ENCODE measurements around the gene GPC6.

GPC6 gene

GRCh38 chr13:93951108-93951507 is 724.5 kb downstream of the GPC6 start:
- DNase-seq: no peak

DNA sequence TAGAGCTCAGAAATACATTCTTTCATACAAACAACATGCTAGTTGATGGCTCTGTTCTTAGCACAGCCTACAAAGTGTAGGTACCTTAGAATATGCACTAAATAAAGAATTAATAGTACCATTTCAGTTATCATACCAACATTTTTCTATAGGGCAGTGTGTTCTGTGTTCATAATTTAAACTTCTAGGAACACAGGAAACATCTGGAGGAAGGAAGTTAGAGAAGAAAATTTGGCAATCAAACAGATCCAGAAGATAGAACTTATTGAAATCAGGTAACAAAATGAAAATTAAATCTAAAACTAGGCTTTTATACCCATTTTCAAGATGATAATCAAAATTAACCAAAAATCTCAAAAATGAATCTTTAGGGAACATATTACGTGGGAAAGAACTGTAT is 725.3 kb downstream of the GPC6 start:
- no peak for DNase-seq

DNA sequence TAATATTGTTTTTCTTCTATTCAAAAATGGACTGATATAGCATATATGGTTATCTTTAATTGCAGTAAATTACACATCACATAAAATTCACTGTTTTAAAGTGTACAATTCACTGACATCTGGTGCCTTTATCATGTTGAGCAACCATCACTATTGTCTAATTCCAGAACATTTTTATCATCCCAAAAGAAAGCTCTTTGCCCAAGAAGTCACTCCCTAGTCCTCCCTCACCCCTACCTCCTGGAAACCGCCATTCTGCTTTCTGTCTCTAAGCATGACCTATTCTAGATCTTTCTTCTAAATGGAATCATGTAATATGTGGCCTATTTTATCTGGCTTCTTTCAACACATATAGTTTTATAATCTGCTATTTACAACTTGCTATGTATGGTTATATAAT is 727.2 kb downstream of the GPC6 start:
- no peak for DNase-seq

- no peak for DNase-seq
Observed at GRCh38 chr13:93955904-93956303, 729.3 kb downstream of the GPC6 start.

GRCh38 chr13:93956426-93956825 is 729.8 kb downstream of the GPC6 start:
- DNase-seq: no peak

DNA sequence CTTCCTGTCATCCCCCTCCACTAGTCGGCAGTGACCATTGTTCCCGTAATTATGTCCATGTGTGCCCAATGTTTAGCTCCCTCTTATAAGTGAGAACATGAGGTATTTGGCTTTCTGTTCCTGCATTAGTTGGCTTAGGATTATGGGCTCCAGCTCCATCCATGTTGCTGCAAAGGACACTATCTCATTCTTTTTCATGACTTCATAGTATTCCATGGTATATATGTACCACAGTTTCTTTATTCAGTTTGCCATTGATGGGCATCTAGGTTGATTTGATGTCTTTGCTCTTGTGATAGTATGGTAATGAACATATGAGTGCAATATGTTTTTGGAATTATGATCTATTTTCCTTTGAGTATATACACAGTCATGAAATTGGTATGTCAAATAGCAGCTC is 730.8 kb downstream of the GPC6 start:
- no peak for DNase-seq

DNA sequence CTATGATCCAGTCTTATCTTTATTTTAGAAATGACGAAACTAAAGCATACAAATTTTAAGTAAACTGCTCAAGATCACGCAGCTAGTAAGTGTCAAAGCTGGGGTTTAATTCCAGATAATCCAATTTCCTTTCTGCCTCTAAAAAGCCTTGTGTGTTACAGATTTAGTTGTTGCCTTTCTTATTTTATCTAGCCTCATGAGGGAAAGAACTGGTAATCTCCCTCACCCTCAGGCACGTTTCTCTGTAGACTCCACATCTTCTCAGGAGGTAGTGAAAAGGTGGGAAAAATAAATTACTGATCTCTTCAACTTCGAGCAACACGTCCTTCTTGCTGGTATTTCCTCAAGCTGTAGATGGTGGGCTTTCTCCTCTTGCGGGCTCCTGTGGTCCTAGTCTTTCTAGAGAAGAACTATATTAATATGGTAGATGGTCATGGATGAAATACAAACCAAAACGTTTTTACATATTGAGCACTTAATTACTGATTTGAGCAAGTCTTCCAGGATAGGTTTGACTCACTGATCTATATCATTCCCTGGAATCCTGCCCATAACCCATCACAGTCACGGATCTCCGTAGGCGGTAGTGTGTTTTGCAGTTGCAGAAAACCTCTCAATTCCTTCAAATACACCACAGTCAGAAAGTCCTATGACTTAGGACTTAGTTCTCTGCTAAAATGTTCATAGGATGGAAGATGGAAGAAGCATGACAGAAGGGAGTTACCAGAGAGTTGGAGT is 733.4 kb downstream of the GPC6 start:
- DNase-seq: no peak

DNA sequence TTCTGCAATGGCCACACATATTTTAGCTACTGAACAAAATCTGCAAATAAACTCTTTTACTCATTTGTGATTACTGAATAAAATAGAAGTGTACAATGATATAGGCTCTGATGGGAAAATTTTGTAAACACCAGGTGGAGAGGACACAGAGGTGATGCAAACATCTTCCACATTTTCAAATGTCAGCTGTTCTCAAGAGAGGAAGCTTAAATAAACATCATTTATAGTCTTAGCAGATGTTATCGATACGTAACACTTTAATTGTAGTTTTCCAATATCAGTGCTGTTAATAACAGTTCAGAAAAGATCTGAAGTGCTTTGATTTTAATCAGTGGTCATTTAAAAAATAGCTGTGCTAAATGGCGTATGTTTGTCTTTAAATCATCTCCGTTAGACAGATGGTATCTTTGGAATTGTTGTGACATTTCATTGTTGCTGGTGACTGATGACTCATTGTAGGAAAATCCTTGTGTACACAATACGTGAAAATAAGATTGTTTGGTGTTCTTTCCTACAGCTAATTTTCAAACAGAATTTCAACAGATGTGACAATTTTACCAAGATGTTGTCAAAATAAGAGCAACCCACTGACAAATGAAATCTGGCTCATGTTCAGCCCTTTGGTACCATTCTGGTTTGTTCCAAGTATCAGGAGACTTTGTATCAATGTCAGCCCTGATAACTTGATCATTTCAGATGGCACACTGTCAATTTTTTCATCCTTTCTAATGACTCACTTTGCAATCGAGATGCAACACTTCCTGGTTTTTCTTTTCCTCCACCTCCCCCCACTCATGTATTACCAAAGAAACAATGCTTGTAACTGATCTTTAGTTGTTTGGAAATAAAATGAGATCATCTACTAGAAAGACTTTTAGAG is 736.9 kb downstream of the GPC6 start:
- no peak for DNase-seq

DNA sequence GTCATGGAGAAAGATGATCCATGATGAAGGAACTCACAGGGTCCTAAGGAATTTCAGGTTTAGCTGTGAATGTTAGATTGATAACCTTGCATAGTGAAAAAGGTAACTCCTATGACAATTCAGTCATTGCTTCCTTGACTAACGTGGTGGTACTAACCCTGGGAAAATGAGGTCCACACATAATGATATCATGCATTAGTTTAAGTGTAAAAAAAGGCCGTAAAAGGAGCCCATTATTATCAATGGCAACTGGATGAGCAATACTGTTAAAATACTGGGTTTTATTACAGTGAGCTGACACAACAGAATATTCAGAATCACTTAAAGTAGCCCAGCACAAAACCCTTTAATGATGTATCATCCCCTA is 737.5 kb downstream of the GPC6 start:
- no peak for DNase-seq

DNA sequence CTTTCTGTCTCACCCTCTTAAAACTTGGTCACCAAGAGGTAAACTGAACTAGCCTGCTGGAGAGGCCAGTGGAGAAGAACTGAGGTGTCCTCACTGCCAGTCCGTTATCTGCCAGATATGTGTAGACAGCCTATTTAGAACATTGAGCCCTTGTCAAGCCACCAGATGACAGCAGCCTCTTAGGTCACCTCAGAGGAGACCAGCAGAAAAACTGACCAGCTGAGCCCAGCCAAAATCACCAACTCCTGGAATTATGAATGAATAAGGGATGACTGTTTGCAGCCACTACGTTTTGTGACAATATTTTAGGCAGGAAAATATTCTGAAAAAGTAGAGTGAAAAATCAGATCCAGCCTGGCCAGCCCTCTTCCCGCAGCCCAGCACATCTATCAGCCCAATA is 739.0 kb downstream of the GPC6 start:
- no peak for DNase-seq

DNA sequence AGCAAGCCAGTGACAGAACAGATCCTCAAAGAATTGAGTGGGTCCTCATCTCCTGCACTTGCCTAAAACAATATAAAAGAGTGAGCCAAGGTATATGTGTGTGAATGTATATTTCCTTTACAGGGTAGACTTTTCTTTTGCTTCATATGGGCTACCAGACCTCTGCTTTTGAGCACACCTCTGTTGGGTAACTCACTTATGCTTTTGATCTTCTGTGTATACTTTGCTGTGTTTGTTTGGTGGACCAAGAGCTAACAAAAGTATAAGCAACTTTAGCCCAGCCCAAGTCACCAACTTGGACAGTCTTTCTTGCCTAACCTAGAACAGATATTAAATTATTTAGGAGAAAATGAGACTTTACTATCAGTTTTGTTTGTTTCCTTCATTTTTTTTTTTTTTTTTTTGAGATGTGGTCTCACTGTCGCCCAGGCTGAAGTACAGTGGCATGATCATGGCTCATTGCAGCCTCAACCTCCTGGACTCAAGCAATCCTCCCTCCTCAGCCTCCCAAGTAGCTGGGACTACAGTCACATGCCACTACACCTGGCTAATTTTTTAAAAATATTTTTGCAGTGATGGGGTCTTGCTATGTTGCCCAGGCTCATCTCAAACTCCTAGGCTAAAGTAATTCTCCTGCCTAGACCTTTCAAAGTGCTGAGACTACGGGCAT is 739.8 kb downstream of the GPC6 start:
- no peak for DNase-seq

DNA sequence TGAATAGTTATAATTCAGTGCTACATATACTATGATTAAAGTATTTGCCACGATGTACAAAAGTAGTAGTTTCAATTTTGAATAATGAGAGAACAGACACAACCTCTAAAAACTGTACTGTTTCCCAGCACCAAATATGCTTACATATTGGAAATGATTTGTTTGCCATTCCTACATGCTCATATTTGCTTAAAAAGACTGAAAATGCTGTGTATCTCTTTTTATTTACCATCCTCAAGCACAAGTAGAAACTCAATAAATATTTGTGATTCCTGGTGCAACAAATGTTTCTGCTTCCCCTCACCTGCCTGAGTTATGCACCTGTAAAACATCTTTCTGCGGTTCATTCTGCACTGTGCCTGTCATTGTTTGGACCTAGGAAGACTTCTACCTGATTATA is 740.7 kb downstream of the GPC6 start:
- DNase-seq: no peak

DNA sequence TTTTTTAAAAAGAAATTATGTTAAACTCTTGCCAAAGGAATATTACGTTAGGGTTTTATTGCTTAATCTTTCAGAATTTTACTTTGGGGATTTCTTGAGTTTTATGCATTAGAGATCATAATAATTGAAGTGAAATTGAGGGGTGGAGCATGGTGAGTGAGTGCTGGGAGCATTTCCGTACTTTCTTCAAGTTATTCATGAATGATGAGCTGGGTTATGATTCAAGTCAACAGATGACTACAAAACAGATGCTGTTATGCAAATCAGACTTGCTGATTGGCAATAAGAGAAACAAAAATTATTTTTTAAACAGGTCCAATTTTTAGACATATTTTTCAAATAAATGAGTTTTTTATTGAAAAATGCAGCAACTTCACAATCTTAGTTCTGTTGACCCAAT is 748.6 kb downstream of the GPC6 start:
- no peak for DNase-seq

GRCh38 chr13:93976528-93976927 is 749.9 kb downstream of the GPC6 start:
- no peak for DNase-seq

DNA sequence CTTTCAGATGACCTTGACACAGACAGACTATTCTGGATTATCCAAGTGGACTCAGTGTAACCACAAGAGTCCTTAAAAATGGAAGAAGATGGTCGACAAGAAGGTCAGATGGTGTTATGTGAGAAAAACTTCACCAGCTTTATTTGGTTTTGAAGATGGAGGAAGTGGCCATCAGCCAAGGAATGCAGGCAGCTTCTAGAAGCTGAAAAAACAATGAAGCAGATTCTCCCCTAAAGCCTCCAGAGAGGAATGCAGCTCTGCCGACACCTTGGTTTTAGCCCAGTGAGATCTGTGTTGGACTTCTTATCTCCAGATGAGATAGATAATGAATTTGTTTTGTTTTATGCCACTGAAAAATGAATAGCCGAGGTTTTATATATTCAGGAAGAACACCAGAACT is 751.4 kb downstream of the GPC6 start:
- DNase-seq: no peak

- no peak for DNase-seq
Observed at GRCh38 chr13:93981426-93981977, 754.9 kb downstream of the GPC6 start.

DNA sequence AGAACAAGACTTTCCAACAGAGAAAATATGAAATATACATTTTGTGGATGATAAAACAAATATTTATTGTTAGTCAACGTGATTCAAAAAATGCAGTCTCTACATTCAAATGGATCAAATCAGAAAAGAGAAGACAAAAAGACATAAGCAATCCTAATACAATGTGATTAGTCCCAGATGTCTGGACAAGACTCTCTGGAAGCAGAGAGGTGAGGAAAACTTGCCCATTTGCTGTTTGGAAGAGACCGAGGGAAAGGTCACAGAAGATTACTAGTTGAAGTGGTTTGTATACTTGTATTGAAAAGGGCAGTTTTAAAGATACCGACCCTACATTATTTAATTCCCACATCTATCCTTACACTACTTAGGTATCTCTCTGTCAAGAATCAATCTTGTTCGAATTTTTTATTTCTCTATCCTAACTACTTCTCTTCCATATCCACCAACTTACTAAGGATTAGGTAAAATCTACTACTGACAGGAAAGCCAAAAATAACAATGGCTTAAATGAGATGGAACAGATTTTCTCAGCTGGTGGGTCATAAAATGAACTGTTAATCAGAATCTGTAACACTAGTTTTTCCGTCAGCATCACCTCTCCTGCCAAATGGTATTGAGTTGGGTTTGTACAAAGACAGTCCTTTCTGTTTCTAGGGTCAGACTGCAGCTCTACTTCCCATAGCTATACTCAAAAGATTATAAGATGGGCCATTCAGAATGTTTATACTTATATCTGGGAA is 755.7 kb downstream of the GPC6 start:
- no peak for DNase-seq

- no peak for DNase-seq
Observed at GRCh38 chr13:93984052-93984451, 757.4 kb downstream of the GPC6 start.

GRCh38 chr13:93984876-93985275 is 758.3 kb downstream of the GPC6 start:
- DNase-seq: no peak

DNA sequence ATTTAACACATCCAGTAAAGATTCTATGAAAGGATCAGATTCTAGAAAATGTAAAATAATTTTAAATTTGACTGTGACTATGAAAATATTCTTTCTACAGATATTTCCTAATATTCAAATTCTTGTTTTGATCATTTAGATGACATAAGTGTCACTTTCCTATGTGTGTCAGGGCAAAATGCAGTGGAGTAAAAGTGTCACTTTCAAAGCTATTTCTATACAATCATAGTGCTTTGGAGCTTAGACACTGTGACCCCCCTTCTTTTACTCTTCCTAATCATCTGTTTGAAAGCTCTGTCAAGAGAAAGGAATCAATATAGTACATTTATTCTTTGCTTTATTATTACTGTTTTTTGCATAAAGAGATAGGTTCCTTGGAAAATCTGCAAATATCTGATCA is 760.9 kb downstream of the GPC6 start:
- no peak for DNase-seq

DNA sequence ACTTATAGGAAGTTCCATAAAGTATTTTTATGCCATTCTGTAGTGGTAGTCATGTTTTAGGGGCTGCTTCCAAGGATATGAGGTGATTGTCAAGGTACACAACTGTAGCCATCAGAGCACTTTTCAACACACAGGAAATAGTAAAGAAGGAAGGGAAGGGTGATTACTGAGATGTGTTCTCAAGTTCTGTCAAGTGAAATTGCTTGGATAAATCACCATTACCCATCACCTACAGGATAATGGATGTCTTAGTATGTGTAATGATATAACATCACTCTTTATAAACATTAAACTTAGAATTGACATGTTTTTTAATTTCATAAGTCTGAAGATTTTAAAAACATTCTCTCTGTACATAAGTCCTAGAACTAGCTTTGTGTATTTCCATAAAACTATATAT is 765.0 kb downstream of the GPC6 start:
- DNase-seq: no peak

- DNase-seq: no peak
Observed at GRCh38 chr13:93996481-93996880, 769.9 kb downstream of the GPC6 start.

DNA sequence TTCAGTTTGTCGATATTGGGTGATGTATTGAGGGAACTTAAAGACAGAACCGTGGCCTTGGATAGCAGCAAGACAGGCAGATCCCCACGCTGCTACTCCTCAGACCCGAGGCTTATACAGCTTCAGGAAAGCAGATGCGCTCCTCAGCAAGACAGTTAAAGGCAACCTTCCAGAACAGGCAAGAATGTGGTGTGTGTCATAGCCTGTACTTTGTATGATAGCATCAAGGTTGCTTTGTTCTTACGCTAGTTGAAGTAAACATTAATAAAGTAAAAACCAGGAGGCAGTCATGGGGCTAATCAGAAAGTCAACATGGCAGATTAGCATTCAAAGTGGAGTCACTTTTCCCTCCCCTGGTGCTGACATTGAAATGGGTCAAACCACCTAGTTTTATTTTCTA is 779.7 kb downstream of the GPC6 start:
- no peak for DNase-seq

All from eye (tissue), 1 donor.